HCT116 (cell line): Measurements from ENCODE around the gene PRKAG2.

ENCODE experiments used
- CEBPB ChIP-seq: IDR thresholded peaks from 2 replicates; pipeline ENCODE4 v1.6.1; 2012; ENCODE audit warnings: low read depth
- POLR2AphosphoS5 ChIP-seq: IDR thresholded peaks from 2 replicates; pipeline ENCODE4 v1.6.1; 2011; ENCODE audit warnings: mild to moderate bottlenecking, low read depth, low read length, moderate library complexity

GRCh38 chr7:151513133-151513532 is 363.8 kb downstream of the PRKAG2 start:
- no peak for TF ChIP-seq POLR2AphosphoS5
- no peak for TF ChIP-seq CEBPB
